ENCODE data around the gene RIC1.

GRCh38 chr9:5712651-5713390 is 83.9 kb downstream of the RIC1 start:
- TF ChIP-seq E2F1 (CRISPR knock-in tag; IDR thresholded peaks at IDR 0.05) (no peak), YBX1 (IDR thresholded peaks at IDR 0.05) (no peak), NKRF (IDR thresholded peaks at IDR 0.05; ENCODE audit: borderline replicate concordance) (no peak), CTCF (IDR thresholded peaks at IDR 0.05 in 2 of 3, conservative IDR thresholded peaks at IDR 0.05 in 1 of 3; ENCODE audit: insufficient read depth in 2 of 3, low read depth in 1 of 3, low read length in 3 of 3) (no peak), POLR2A (conservative IDR thresholded peaks at IDR 0.05) (no peak), JUN (IDR thresholded peaks at IDR 0.05; ENCODE audit: borderline replicate concordance, low read depth, low read length) (no peak), JUN (CRISPR knock-in tag; IDR thresholded peaks at IDR 0.05; ENCODE audit: borderline replicate concordance) (no peak), POLR2G (IDR thresholded peaks at IDR 0.05; ENCODE audit: low read depth, low read length) (no peak), RHOXF2B (CRISPR knock-in tag; conservative IDR thresholded peaks at IDR 0.05) (no peak), LEF1 (IDR thresholded peaks at IDR 0.05) (no peak), U2AF1 (optimal IDR thresholded peaks at IDR 0.05; ENCODE audit: low read depth, low read length) (no peak), FOXM1 (IDR thresholded peaks at IDR 0.05; ENCODE audit: low read depth) (no peak), FOXM1 (CRISPR knock-in tag; IDR thresholded peaks at IDR 0.05; ENCODE audit: low read depth) (no peak), EZH2 (IDR thresholded peaks at IDR 0.05; ENCODE audit: borderline replicate concordance, low read depth, low read length) (no peak)
